HS-5 (cell line): ENCODE measurements around the gene CFAP58.

Source experiments
- DNase-seq: peaks from one replicate; pipeline ENCODE4 v3.0.0-alpha.2; 2012; ENCODE audit warnings: low read depth

Gene CFAP58

GRCh38 chr10:104376784-104377300, 23.2 kb downstream of the CFAP58 start:
- no peak for DNase-seq

GRCh38 chr10:104380336-104380735, 26.7 kb downstream of the CFAP58 start:
- DNase-seq: no peak

DNA sequence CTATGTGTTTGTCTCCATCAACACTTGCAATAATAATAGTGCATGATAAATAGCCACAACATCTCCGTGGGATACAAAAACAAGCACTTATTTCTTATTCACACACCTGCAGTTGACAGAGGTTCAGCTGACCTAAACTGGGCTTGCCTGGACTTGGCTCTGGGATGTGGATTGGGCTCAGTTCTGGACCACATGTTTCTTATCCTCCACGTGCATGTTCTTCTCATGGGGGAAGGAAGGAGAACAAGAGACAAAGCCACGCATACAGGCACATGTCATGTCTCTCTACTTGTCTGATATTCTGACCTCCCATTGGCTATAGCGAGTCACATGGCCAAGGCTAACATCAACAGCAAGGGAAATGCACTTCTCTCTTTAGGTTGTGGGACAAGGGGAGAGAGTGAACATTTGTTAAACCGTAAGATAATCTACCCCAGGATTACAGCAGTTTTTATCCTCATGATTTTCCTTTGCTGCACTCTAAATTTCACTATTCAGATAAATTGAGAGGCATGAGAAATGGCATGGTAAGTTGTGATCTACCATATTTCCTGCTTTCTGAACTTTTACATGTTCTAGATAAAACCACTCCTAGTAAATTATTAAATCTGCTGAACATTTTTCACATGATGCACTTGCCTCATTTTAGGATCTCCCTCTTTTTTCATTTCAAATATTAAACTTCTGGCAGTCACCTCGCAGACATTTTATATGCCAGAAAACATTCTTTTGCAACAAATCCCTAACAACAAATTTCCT, 33.7 kb downstream of the CFAP58 start:
- no peak for DNase-seq

DNA sequence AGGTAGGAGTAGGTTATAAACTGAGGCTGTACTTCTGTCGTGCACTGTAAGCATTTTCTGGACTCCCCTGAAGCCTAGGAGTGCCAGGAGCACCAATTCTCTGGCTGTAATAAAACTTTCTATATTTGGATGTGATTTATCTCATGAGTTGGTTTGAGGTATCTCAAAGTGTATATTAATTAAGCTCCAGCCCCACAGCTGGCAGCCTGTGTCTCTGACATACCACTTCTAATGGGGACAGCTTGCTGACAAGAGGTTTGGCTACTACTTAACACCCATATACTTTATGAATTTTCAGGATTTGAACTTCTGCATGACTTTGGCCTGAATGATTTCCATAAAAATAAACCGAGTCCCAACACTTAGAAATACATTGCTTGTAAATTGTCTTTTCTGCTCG, 35.2 kb downstream of the CFAP58 start:
- no peak for DNase-seq

GRCh38 chr10:104391150-104391968, 37.7 kb downstream of the CFAP58 start:
- DNase-seq: no peak

DNA sequence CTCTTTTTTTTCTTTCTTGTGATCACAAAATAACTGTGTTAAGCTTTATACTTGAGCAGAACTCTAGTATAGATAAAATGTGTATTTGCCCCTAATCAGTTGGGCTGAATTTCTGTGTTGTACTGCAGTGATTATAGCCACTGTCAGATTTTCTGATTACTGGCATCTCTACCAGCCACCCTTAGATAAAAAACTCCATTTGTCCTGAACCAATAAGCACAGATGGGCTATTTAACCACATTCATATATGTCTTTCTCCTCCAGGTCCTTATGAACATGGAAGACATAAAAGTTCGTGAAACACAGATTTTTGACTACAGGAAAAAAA, 38.3 kb downstream of the CFAP58 start:
- no peak for DNase-seq

DNA sequence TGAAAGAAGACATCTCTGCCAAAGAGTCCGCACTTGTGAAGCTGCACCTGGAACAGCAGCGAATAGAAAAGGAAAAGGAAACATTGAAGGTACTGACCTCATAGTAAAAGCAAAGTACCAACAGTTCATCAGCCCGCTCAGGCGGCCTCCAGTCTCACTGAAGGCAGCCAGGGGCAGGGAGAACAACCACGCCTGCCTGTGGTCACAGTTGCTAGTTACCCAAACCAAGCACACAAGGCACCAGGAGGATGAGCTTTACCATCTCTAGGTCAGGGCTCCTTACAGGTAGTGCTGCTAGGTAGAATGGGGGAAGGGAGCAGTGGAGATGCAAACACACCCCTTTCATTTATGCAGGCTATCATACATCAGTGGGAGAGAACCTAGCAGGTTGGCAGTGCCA, 39.8 kb downstream of the CFAP58 start:
- DNase-seq: no peak

- DNase-seq: no peak
Measured at GRCh38 chr10:104396581-104396980, 42.9 kb downstream of the CFAP58 start.

DNA sequence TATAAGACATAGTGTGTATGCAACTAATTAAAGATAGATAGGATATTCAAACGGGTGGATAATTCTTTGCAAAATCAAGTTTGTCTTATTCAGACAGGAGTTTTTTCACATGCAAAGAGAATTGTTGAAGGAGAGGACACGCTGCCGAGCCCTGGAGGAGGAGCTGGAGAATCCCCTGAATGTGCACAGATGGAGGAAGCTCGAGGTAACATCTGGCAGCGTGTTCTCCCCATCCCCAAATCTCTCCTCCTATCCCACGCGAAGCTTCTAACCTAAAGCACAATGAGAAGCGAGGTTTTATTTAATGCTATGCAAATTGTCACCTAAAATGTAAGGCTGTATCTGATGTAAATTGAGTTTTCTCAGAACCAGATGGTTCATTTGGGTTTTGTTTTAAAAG, 50.0 kb downstream of the CFAP58 start:
- DNase-seq: no peak

DNA sequence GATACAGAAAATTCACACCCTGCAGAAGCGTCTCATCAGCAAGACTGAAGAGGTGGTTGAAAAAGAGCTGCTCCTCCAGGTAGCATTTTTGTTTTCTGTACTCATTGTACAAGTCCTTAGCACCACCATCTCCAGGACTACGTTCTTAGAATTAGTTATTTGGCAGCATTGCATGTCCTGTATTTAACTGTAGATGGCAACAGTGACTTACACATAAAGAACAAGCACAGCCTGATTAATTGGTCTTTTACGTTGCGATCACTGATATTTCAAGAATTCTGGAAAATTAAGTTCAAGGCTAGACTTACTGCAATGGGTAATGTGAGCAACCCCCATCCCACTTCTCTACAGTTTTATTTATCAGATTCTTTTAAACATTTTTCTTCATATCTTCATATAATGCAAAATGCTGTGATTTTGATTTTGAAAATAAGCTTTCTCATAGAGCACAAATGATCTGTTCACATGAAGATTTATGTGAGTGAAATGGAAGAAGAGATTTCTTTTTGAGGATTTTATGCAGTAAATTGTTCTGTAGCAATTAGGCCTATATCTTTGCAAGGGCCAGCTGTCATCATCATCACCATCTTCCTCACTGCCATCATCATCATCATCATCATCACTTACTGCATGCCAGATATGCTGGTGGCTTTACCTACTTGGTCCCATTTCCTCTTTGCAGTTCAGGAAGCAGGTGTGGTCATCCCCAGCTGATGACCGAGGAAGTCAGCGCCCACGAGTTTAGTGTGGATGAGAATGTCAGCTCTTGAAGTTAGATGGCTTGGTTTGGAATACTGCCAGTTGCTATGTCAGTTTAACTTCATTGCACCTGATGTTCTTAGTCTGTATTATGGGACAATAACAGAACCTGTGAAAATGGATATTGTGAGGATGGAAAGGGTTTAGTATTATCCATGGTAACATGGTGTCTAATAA, 53.4 kb downstream of the CFAP58 start:
- peak; percentile 8 for DNase-seq

DNA sequence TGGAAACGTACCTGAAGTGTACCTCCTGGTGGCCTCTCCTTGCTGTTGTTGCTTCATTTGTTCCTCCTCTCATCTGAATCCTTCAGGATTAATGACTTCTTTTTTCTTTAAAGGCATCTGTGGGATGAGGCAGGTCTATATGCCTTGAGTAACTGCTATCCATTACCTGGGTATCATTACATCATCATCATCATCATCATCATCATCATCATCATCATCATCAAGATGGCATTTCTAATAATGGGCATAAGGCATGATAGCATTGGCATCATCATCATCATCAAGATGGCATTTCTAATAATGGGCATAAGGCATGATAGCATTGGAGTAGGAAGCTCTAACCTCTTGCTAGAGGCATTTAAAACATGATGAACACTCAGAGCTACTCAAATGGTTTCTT, 59.9 kb downstream of the CFAP58 start:
- DNase-seq: no peak

DNA sequence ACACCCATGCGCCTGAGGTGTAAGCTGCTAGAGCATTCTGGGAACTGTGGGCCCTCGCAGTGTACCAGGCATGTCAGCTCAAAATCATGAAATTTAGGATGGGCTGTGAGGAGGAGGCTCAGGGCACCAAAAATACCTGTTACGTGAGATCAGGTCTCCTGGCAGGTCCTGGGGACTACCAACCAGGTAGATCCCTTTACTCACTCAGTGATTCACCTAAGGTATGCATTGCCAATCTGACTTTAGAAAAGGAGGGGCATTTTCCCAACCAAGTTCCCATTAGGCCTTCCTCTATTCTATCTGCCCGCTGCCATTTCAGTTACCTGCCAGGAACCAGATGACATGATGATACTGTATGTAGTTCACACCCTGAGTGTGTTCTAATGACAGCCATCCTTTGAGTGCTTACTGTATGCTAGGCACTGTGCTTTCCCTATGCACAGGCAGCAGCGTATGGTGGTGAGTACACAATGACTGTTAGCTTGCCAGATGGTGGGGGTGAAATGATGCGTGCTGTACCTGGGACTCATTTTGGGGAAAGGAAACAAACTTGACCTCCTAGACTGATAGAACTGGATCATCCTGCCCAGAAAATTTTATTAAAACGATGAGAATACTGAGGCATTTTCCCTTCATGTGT, 62.0 kb downstream of the CFAP58 start:
- no peak for DNase-seq

GRCh38 chr10:104416851-104417250, 63.2 kb downstream of the CFAP58 start:
- DNase-seq: no peak

DNA sequence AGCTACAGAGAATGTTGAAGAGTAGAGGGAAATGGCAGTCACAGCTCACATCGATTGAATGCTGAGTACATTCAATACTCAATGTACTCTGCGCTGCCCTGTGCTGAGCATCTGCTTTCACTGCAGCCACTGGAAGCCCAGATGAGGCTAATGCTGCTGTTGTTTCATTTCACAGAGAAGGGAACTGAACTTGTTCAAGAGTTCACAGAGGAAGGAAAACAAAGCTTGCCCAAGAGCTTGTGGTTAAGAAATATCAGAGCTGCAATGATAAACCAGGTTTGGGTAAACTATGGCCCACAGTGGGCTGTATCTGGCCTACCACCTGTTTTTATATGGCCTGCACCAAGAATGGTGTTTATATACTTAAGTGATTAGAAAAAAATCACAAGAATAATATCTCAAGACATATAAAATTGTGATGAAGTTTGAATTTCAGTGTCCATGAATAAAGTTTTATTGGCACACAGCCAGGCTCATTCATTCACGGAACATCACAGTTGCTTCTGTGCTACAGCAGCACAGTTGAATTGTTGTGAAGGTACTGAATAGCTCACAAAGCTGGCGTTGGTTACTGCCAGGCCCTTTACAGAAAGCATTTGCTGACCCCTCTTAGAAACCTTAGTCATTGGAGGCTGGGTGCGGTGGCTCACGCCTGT, 64.1 kb downstream of the CFAP58 start:
- no peak for DNase-seq

- DNase-seq: no peak
Measured at GRCh38 chr10:104424719-104425118, 71.1 kb downstream of the CFAP58 start.

DNA sequence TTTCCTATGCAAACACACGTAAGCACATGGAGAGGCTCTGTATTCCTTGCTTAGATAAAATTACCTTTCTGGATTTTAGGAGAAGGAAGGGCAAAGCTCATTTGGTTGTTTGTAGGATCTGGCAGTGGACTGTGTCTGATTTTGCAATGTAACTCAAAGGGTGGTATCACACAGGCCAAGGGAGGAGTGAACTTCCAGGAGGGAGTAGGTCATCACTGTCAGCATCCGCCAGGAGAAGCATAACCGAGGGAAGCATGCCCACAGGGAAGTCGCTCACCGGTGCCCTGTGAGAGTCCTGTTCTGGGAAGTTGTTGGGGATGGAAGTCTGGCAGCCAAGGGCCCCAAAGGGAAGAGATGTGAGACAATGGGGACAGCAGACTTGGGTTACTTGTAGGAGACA, 74.4 kb downstream of the CFAP58 start:
- no peak for DNase-seq

GRCh38 chr10:104429846-104430245, 76.2 kb downstream of the CFAP58 start:
- no peak for DNase-seq

- no peak for DNase-seq
Measured at GRCh38 chr10:104430360-104430759, 76.7 kb downstream of the CFAP58 start.

- no peak for DNase-seq
Measured at GRCh38 chr10:104433669-104434068, 80.0 kb downstream of the CFAP58 start.

DNA sequence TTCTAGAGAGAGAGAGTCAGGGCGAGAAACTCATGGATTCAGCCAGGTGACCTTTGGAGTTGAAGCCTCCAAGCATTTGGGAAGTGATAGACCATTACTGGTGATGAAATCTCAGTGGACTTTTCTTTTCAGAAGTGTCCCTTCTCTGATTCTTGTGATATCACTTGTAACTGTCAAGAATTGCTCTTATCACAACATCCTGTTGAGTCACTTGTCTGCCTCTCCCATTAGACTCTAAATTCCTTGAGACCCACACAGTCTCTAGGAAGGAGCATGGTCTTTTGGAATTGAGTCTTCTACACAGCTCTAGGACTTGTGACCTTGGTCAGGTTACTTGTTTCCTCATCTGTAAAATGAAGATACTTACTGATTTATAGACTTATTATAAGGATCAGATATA, 81.0 kb downstream of the CFAP58 start:
- no peak for DNase-seq

DNA sequence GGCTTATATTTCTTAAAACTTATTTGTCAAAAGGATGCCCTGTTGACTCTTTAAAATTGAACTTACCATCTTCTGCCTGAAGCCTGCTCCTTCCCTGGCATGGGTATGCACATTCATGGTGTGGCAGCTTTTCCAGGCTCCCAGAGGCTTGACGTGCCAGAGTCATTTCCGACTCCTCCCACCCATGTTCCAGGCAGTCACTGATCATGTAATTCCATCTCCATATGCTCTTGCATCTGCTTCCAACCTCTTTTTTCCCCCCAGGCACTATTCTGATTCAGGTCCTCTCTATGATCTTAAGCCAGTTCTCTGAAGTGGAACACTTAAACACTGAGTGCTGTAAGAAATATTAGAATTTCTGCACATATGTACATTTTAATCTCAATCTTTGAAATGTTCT, 82.2 kb downstream of the CFAP58 start:
- no peak for DNase-seq
